Osteoblast (primary cell): ENCODE measurements around the gene CFLAR. TPM values are rescaled to one million over a fixed set of nuclear protein-coding genes. Genes with fewer than 3 reads are reported as not detected.

Source experiments
- DNase-seq: peaks from one replicate; pipeline ENCODE4 v3.0.0; 2011; ENCODE audit warnings: low spot score, mixed read lengths; ENCODE audit not compliant: insufficient read length; ENCODE audit errors: missing footprints
- H2AFZ ChIP-seq: 2 replicates; pipeline ENCODE4 v1.6.0; 2011; ENCODE audit warnings: mild to moderate bottlenecking, low read length
- H3K27ac ChIP-seq: 2 replicates; pipeline ENCODE4 v1.5.1; 2011; ENCODE audit warnings: mild to moderate bottlenecking, low read depth, low read length, moderate library complexity
- H3K27me3 ChIP-seq: 2 replicates; pipeline ENCODE4 v1.6.0; 2012; ENCODE audit warnings: mild to moderate bottlenecking, control low read depth, inconsistent platforms, low read length, moderate library complexity; ENCODE audit not compliant: insufficient read depth
- H3K36me3 ChIP-seq: 2 replicates; pipeline ENCODE4 v1.5.1; 2011; ENCODE audit warnings: mild to moderate bottlenecking, low read length, control low read depth, moderate library complexity; ENCODE audit not compliant: insufficient read depth
- H3K4me1 ChIP-seq: 2 replicates; pipeline ENCODE4 v1.5.1; 2011; ENCODE audit warnings: mild to moderate bottlenecking, low read length, control low read depth, moderate library complexity; ENCODE audit not compliant: insufficient read depth
- H3K4me2 ChIP-seq: 2 replicates; pipeline ENCODE4 v1.6.0; 2011; ENCODE audit warnings: mild to moderate bottlenecking, low read length; ENCODE audit not compliant: insufficient read depth
- H3K4me3 ChIP-seq: fragments of 200-600 bp; sonication (generic); 3 replicates; pipeline ENCODE4 v1.5.1; 2012; ENCODE audit warnings: mild to moderate bottlenecking, low read length, inconsistent platforms; ENCODE audit not compliant: insufficient read depth
- H3K79me2 ChIP-seq: 2 replicates; pipeline ENCODE4 v1.6.0; 2012; ENCODE audit warnings: mild to moderate bottlenecking, low read length, control low read depth, inconsistent platforms; ENCODE audit not compliant: insufficient read depth
- H3K9me3 ChIP-seq: 2 replicates; pipeline ENCODE4 v1.5.1; 2011; ENCODE audit warnings: low read depth, low read length, control low read depth
- H4K20me1 ChIP-seq: 2 replicates; pipeline ENCODE4 v1.6.0; 2012; ENCODE audit warnings: mild to moderate bottlenecking, low read length, control low read depth; ENCODE audit not compliant: insufficient read depth
- total RNA-seq: library from RNA; depleted of rRNA; stranded (reverse); fragments of >200 nt; gene quantifications from 2 replicates; pipeline ENCODE4 v1.2.3, GENCODE V29; 2012
- TF ChIP-seq, protein P1 (sequence below): IDR thresholded peaks from 2 replicates; pipeline ENCODE4 v1.5.1; 2011; ENCODE audit warnings: mild to moderate bottlenecking, low read depth, low read length, moderate library complexity; ENCODE audit errors: extremely low read depth

The CFLAR gene
- total RNA-seq, 1 donor = 78.9 TPM

- DNase-seq = peak; percentile 90
- Histone ChIP-seq H3K4me1 (peaks cover 46% of the 10 kb centered on the region), H2AFZ (peak overlapping the region; percentile 27)
These were observed 2.4 kb downstream of the CFLAR start for GRCh38 chr2:201118121-201118960.

GRCh38 chr2:201118961-201119854 lies 3.2 kb downstream of the CFLAR start:
- Histone ChIP-seq H3K27ac (peak overlapping the region; percentile 99), H3K9me3 (no peaks in the 10 kb centered on the region), H3K4me3 (peak overlapping the region; percentile 90), H4K20me1 (peaks cover 3% of the 10 kb centered on the region), H3K36me3 (peaks cover 4% of the 10 kb centered on the region), H3K79me2 (peaks cover 70% of the 10 kb centered on the region), H3K4me1 (peaks cover 52% of the 10 kb centered on the region), H3K27me3 (no peaks in the 10 kb centered on the region), H3K4me2 (peak overlapping the region; percentile 97), H2AFZ (peak overlapping the region; percentile 27)
- TF ChIP-seq, protein P1, sequence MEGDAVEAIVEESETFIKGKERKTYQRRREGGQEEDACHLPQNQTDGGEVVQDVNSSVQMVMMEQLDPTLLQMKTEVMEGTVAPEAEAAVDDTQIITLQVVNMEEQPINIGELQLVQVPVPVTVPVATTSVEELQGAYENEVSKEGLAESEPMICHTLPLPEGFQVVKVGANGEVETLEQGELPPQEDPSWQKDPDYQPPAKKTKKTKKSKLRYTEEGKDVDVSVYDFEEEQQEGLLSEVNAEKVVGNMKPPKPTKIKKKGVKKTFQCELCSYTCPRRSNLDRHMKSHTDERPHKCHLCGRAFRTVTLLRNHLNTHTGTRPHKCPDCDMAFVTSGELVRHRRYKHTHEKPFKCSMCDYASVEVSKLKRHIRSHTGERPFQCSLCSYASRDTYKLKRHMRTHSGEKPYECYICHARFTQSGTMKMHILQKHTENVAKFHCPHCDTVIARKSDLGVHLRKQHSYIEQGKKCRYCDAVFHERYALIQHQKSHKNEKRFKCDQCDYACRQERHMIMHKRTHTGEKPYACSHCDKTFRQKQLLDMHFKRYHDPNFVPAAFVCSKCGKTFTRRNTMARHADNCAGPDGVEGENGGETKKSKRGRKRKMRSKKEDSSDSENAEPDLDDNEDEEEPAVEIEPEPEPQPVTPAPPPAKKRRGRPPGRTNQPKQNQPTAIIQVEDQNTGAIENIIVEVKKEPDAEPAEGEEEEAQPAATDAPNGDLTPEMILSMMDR = no peak
- DNase-seq = no peak

More at GRCh38 chr2:201118121-201118960, 2.4 kb downstream of the CFLAR start:
- Histone ChIP-seq H3K27ac (peak overlapping the region; percentile 99), H4K20me1 (no peaks in the 10 kb centered on the region), H3K4me2 (peak overlapping the region; percentile 97), H3K4me3 (peak overlapping the region; percentile 90), H3K79me2 (peaks cover 61% of the 10 kb centered on the region), H3K27me3 (no peaks in the 10 kb centered on the region), H3K9me3 (no peaks in the 10 kb centered on the region), H3K36me3 (peaks cover 4% of the 10 kb centered on the region)
- TF ChIP-seq, protein P1 = peak; percentile 48

GRCh38 chr2:201122276-201122675 lies 6.3 kb downstream of the CFLAR start:
- Histone ChIP-seq H3K79me2 (peaks cover 93% of the 10 kb centered on the region), H3K4me3 (no peak overlapping the region), H3K27ac (peak overlapping the region; percentile 96), H3K4me1 (peaks cover 71% of the 10 kb centered on the region), H3K9me3 (no peaks in the 10 kb centered on the region), H3K4me2 (peak overlapping the region; percentile 23), H2AFZ (no peak overlapping the region), H3K36me3 (peaks cover 4% of the 10 kb centered on the region), H3K27me3 (no peaks in the 10 kb centered on the region), H4K20me1 (peaks cover 3% of the 10 kb centered on the region)
- no peak for DNase-seq
- TF ChIP-seq, protein P1 = no peak
